Measurements from ENCODE around the gene MAP7D1. TPM values are rescaled to one million over a fixed set of nuclear protein-coding genes. Genes with fewer than 3 reads are reported as not detected.

Gene MAP7D1
- total and polyA plus RNA-seq, 2 donors from 2014 or later, result 47.5 to 78.7 TPM

DNA sequence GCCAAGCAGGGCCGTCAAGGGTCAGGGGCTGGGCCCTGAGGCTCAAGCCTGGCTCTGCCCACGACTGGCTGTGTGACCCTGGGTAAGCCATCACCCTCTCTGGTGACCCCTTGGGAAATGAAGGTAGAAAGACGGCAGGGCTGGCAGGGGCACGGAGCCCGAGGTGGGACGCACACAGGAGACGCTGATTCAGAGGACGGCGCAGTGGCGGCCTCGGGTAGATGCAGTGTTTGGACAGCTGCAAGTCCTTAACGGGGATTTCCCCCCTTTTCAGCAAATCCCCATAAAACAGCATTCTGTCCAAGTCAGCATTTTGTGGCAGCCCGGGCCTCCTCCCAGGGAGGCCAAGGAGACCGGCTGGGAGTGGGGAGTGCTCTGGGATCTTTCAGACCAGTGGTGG lies 47.6 kb upstream of the MAP7D1 start:
- H3K27ac ChIP-seq (ENCODE audit: low read depth in 2 of 2, low read length in 2 of 2), result no peak overlapping the region
- no peaks in the 10 kb centered on the region for H3K4me1 ChIP-seq (ENCODE audit: control insufficient read depth in 2 of 3, insufficient read depth in 2 of 3, low read depth in 1 of 3, low read length in 3 of 3)
- DNase-seq (peak in 1 of 5 donors; percentile 60), FAIRE-seq (no peak)
- H3K4me3 ChIP-seq (ENCODE audit: low read length in 3 of 3), result no peak overlapping the region
- intact Hi-C loops (cut with DNase I), result no loop called here
- no peaks in the 10 kb centered on the region for H3K9me3 ChIP-seq (ENCODE audit: control insufficient read depth in 2 of 3, insufficient read depth in 1 of 3, low read length in 3 of 3)
- H3K9ac ChIP-seq (ENCODE audit: low read length in 3 of 3), result no peak overlapping the region
- H3K36me3 ChIP-seq (ENCODE audit: control insufficient read depth in 2 of 3, insufficient read depth in 3 of 3, low read length in 3 of 3), result no peaks in the 10 kb centered on the region
- TF ChIP-seq, protein P1, sequence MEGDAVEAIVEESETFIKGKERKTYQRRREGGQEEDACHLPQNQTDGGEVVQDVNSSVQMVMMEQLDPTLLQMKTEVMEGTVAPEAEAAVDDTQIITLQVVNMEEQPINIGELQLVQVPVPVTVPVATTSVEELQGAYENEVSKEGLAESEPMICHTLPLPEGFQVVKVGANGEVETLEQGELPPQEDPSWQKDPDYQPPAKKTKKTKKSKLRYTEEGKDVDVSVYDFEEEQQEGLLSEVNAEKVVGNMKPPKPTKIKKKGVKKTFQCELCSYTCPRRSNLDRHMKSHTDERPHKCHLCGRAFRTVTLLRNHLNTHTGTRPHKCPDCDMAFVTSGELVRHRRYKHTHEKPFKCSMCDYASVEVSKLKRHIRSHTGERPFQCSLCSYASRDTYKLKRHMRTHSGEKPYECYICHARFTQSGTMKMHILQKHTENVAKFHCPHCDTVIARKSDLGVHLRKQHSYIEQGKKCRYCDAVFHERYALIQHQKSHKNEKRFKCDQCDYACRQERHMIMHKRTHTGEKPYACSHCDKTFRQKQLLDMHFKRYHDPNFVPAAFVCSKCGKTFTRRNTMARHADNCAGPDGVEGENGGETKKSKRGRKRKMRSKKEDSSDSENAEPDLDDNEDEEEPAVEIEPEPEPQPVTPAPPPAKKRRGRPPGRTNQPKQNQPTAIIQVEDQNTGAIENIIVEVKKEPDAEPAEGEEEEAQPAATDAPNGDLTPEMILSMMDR (IDR thresholded peaks at IDR 0.05; ENCODE audit: borderline replicate concordance, extremely low read depth, insufficient read depth), result no peak
- no peaks in the 10 kb centered on the region for H3K27me3 ChIP-seq (ENCODE audit: control insufficient read depth, insufficient read depth, low read length)

DNA sequence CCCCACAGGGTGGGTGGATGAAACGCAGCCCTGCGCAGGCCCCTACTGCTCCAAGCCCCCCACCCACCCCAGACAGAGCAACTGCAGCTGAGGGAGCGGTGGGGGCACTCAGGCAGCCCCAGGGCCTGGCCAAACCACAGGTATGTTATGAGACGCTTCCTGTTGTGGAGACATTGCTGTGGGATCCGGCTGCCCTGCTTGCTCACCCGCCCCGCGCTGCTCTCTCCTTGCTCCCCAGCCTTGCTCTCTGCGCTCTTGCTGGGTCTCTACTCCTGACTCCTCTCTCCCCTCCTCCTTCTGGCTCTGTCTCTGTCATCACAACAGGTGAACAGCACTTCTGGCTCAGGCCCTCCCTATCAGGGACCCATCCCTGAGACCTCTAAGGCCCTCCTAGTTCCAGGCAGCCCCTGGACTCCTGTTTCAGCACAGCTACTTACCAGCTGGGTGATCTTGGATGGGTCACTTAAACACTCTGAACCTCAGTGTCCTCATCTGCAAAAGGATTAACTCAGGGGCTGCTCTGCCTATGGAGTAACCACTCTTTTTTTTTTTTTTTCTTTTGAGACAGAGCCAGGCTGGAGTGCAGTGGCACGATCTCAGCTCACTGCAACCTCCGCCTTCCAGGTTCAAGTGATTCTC lies 46.8 kb upstream of the MAP7D1 start:
- DNase-seq, result peak in 1 of 5 donors; percentile 59
- intact Hi-C loops (cut with DNase I), result no loop called here
- H3K9ac ChIP-seq (ENCODE audit: low read length in 3 of 3), result no peak overlapping the region
- FAIRE-seq, result no peak
- no peaks in the 10 kb centered on the region for H3K4me1 ChIP-seq (ENCODE audit: control insufficient read depth in 2 of 3, insufficient read depth in 2 of 3, low read depth in 1 of 3, low read length in 3 of 3)
- no peak overlapping the region for H3K4me3 ChIP-seq (ENCODE audit: low read length in 3 of 3)
- TF ChIP-seq, protein P1 (IDR thresholded peaks at IDR 0.05; ENCODE audit: borderline replicate concordance, extremely low read depth, insufficient read depth), result no peak
- H3K27ac ChIP-seq (ENCODE audit: low read depth in 2 of 2, low read length in 2 of 2), result no peak overlapping the region
- no peaks in the 10 kb centered on the region for H3K36me3 ChIP-seq (ENCODE audit: control insufficient read depth in 2 of 3, insufficient read depth in 3 of 3, low read length in 3 of 3)
- H3K27me3 ChIP-seq (ENCODE audit: control insufficient read depth, insufficient read depth, low read length), result no peaks in the 10 kb centered on the region
- no peaks in the 10 kb centered on the region for H3K9me3 ChIP-seq (ENCODE audit: control insufficient read depth in 2 of 3, insufficient read depth in 1 of 3, low read length in 3 of 3)

GRCh38 chr1:36111151-36111550 lies 44.8 kb upstream of the MAP7D1 start:
- intact Hi-C loops (cut with DNase I), result no loop called here
- FAIRE-seq, result no peak

More at GRCh38 chr1:36111151-36111550, 44.8 kb upstream of the MAP7D1 start:
- Histone ChIP-seq H3K9ac (ENCODE audit: low read length in 3 of 3) (no peak overlapping the region), H3K4me3 (ENCODE audit: low read length in 3 of 3) (no peak overlapping the region), H3K36me3 (ENCODE audit: control insufficient read depth in 2 of 3, insufficient read depth in 3 of 3, low read length in 3 of 3) (no peaks in the 10 kb centered on the region), H3K4me1 (ENCODE audit: control insufficient read depth in 2 of 3, insufficient read depth in 2 of 3, low read depth in 1 of 3, low read length in 3 of 3) (no peaks in the 10 kb centered on the region), H3K9me3 (ENCODE audit: control insufficient read depth in 2 of 3, insufficient read depth in 1 of 3, low read length in 3 of 3) (no peaks in the 10 kb centered on the region), H3K27me3 (ENCODE audit: control insufficient read depth, insufficient read depth, low read length) (no peaks in the 10 kb centered on the region), H3K27ac (ENCODE audit: low read depth in 2 of 2, low read length in 2 of 2) (no peak overlapping the region)
- TF ChIP-seq, protein P1 (IDR thresholded peaks at IDR 0.05; ENCODE audit: borderline replicate concordance, extremely low read depth, insufficient read depth), result no peak
- DNase-seq, result no peak
